GM18858 (cell line): ENCODE data around the gene CDC45.
"Not testable (repeated sequence)": the region's sequence is repeated elsewhere in the genome, so short reads cannot be mapped to it uniquely, and the experiment has no call there.

ENCODE experiments used
- ATAC-seq: cut with Tn5 transposase; IDR thresholded peaks from one replicate; pipeline ENCODE4 v1.9.1; 2021; ENCODE audit not compliant: unreplicated experiment

CDC45 gene, protein sequence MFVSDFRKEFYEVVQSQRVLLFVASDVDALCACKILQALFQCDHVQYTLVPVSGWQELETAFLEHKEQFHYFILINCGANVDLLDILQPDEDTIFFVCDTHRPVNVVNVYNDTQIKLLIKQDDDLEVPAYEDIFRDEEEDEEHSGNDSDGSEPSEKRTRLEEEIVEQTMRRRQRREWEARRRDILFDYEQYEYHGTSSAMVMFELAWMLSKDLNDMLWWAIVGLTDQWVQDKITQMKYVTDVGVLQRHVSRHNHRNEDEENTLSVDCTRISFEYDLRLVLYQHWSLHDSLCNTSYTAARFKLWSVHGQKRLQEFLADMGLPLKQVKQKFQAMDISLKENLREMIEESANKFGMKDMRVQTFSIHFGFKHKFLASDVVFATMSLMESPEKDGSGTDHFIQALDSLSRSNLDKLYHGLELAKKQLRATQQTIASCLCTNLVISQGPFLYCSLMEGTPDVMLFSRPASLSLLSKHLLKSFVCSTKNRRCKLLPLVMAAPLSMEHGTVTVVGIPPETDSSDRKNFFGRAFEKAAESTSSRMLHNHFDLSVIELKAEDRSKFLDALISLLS

DNA sequence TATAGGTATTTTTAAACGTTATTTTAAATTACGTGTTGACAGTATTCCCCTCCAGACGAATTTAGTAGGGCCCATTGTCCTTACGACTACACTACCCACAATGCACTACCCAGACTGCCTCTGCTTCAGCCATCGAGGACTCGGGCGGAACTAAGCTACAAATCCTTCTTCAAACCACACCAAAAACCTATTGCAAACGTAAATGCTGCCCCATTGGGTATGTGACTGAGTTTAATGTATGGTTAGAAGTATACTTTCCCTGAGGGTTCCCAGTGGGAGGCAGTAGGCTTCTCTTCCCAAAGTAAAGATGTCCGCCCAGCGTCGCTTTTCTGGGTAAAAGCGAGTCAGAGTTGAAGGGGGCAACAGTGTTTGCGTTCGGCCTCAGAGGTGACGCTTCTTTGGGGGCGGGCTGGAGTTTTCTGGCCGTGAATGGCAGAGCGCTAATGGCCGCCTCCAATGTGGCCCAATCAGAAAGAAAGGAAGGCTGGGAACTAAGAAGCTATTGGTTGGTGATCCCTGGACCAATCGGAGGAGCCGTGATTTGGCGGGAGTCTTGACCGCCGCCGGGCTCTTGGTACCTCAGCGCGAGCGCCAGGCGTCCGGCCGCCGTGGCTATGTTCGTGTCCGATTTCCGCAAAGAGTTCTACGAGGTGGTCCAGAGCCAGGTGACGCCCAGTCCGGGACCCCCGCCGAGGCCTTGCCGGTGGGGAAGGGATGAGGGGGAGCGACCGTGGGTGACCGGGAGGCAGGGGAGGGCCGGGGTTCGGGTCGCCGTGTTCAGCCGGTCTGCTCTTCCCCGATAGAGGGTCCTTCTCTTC, at the start of gene CDC45:
CDC45 (plus strand) TSS at position 566 of the 818 bp plus-strand sequence; CDS start at position 615, 49 bp downstream.
- peak; percentile 72 for ATAC-seq

DNA sequence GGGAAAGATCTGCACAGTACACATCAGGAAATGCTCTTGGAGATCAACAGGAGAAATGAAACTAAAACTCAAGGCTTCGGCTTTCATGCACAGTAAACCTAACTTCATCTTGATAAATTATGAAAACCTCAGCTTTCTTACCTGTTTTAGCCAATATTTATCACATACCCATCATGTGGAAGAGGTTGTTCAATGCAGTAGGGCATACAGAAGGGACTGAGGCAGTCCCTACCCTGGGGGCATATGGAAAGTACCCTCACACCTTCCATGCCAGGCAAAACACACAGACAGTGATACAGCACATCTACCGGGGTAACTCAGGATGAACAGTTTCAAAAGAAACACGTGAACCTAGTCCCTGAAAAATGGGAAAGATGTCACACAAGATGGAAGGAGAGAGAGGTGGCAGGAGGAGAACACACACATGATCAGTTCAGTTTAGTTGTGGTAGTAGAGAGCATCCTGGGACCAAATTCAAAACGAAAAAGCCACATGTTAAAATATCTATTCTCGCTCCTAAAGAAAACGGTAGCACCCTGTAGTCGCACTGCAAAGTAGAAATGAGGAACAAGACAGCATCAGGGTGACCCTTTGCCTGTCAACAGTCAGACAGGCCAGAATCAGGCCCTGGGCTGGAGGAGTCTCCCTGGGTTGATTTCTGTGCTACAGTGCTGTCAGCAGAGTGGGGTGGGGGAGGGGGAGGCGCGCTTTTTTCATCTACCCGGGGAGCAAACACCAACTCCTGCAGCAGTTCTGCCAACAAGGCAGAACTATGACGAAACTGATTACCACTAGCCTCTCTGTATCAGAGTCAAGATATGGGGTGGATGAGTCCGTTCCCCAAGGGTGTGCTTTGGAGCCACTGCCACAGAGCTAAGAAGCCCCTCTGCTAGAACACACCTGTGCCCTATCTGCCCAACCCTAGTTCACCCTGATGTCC, 49.5 kb upstream of the CDC45 start:
- ATAC-seq = no peak

DNA sequence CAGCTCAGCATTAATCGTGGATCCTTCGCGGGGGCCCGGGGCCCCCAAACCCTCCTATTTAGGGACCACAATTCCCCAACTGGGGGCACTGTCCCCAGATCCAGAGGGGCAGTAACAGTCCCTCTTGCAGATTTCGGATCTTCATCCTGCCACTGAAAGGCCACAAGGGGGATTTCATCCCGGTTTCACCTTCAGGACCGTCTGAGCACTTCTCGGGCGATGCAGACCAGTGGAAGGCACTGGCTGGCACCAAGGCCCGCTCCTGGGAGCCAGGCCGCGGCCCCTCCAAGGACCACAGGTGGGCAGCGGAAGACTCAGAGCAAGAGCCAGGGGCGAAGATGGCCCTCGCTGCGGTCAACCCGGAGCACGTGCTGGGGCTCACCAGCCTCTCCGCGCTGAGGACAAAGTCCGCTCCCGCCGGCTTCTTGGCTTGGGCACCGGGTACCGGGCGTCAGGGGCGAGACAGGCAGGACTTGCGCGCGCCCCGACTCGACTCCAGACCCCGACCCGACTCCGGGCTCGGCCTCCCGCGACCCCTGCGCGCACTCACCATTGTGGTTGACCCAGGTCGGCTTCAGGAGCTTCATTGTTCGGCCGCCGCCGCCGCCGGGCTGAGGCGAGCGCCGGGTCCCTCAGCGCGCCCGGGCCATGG, 48.7 kb upstream of the CDC45 start:
- ATAC-seq = no peak

DNA sequence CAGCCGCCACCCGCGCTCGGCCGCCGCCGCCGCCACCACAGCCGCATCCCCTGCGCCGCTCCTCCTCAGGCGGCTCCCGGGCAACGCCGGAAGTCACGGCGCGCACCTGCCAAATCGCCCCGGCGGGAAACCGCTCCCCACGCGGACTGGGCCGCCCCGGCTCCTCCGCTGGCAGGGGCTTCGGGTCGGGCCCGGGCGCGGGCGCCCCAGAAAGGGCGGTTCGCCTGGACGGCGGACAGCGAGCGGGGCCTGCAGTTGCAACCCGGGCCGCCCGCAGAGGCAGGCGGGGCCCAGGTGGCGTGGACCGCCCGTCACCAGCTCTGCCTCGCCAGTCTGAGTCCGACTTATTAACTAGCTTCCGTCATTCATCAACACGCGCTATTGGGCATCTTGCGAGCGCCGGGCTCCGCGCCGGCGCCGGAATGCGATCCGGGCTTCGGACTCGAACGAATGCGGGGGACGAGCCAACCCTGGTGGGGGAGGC, 48.0 kb upstream of the CDC45 start, which contains the start of gene HIRA:
HIRA (minus strand) TSS at position 85 of the 484 bp plus-strand sequence. CDS start 257 bp downstream, outside the sequence.
- ATAC-seq = peak; percentile 28

DNA sequence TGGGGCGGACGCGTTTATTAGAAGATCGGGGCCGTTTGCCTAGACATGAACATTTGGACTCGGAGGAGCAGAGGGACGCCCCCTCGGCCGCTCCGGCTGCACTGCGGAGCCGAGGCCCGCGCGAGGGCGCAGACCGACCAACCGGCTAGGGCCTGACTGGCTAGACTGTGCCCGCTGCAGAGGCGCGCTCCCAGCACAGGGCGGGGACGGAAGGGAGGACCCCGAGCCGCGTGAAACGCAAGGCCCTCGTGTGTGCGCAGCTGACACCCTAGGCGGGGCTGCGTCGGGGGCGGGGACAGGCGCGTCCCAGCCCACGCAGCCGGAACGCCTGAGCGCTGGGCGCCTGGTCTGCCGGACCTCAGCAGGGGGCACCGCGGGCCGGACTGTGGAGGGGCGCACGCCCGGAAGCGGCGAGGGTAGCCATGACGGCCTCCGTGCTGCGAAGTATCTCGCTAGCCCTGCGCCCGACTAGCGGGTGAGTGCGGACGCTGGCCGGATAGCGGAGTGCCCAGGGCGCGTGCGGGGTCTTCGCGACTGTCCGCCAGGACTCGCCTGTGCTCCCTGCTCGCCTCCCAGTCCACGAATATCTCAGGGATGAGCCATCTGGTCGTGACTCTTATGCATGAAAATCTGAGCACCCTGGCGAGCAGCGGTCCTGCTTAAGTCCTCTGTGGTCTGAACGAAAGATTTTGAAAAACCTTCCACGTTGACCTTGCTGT, 47.4 kb upstream of the CDC45 start, which contains the start of gene MRPL40:
MRPL40 (plus strand) TSS at position 413 of the 719 bp plus-strand sequence; CDS start at position 423, 10 bp downstream.
- ATAC-seq = peak; percentile 54

DNA sequence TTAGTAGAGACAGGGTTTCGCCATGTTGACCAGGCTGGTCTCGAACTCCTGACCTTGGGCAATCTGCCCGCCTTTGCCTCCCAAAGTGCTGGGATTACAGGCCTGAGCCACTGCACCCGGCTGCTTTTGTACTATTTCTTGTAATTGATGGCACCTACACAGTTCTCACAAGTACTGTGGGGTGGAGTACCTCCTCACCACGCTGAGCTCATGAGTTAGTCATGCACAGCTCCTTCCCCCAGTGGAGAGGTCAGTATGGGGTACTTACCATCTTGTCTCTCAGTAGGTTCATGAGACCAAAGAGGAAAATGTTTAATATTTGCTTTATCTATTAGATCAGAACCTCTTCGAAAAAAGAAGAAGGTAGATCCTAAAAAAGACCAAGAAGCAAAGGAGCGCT, 45.3 kb upstream of the CDC45 start:
- ATAC-seq = no peak

DNA sequence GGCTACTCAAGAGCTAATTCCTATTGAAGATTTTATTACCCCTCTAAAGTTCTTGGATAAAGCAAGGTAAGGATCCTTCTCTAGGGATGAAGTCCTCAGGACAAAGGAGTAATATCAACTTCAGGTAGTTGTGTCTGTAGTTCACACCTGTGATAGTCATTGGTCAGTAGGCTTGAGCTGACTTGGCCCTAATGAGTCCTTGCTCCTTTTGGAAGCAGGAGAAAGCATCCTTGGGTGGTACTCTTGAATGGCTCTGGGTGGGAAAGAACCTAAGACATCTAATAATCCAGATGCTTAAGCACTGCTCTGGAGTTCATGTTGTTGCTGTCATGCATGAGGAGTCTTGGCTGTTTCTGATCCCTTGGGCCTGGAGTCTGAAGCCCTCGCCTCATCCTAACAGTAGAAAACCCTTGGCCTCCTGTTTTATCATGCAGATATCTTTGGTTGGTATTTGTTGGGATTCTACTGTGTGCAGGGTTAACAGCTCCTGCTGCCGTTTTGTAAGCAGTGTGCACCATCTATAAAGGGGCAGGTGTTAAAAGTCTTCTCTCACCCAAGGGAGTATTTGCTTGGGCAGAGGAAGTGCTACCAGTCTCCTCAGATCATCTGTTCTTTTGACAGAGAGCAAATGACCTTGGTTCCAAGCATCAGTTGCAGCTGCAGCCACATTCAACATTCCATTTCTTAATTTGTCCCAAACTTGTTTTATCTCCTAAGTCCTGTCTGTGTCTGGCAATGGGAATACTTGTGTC, 44.7 kb upstream of the CDC45 start:
- ATAC-seq = no peak

DNA sequence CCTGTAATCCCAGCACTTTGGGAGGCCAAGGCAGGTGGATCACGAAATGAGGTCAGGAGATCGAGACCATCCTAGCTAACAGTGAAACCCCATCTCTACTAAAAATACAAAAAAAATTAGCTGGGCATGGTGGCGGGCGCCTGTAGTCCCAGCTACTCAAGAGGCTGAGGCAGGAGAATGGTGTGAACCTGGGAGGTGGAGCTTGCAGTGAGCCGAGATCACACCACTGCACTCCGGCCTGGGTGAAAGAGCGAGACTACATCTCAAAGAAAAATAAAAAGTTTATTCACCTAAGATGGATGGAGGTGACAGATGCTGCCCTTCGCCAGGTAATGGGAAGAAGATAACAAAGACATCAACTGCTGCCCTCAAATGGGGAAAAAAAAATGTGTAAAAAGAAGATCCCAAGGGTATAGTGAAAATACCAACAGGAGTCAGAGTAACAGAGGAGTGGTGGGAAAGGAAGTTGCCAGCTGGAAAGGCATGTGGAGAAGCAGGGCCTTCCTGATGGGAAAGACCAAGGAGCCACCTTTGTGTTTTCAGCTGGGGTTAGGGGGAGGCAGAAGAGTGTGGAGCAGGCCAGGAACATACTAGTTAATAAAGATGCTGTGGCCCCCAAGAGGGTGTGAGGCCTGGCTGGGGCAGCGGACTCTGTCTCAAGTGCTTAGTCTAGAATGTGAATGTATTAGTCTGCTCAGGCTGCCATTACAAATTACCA, 43.1 kb upstream of the CDC45 start:
- not testable (repeated sequence) for ATAC-seq

DNA sequence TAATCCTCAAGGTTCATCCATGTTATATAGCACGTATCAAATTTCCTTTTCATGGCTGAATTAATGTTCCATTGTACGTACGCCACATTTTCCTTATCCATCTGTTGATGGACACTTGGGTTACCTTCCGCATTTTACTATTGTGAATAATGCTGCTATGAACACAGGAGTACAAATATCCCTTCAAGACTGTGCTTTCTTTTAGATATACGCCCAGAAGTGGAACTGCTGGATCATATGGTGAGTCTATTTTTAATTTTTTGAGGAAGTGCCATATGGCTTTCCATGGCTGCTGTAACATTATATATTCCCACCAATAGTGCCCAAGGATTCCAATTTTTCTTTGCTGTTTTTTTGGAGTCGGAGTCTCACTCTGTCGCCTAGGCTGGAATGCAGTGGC, 41.4 kb upstream of the CDC45 start:
- no peak for ATAC-seq

DNA sequence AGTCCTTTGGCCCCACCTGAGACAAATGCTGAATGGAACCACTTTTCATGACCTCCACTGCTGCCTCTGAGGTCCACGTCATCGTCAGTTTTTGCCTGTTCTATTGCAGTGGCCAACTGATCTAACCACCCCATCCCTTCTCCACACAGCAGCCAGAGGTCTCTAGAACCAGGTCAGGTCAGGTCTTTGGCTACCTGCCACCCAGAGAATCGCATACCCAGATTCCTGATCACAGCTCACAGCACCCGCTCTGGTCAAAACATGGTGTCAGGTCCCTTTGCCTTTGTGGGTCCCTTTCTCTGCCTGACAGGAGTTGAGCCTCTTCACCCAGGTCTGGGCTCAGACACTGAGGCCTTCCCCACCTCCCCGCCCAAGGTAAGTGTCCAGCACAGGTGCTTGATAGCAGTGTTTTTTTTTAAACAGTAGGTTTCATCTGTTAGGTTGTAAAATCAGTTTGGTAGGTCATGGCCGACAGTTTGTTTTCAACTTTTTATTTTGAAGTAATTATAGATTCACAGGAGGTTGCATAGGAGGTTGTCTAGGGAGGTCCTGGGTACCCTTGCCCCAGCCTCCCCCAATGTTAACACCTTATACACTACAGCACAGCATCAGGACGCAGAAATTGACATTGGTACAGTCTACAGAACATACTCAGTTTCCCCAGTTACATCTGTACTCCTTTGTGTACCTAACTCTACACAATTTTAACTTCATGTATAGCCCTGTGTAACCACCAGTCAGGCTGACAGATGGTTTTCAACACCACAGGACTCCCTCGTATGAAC, 39.1 kb upstream of the CDC45 start:
- ATAC-seq = no peak

DNA sequence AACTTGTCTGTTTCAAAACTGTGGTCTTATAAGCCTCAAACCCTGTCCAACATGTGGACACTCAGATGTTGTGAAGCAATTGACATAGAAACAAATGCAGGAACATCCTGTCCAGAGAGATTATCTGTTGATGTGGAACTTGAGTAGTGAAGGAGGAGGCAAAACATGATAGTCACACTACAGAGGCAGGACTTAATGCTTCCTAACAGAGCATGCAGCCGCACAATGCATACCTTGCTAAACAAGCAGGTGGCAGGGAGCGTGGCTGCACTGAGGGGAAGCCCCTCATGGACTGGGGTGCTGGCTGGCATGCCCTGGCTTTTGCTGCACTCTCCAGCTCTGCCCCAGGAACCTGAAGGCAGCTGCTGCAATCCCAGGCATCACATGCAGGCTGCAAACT, 37.6 kb upstream of the CDC45 start:
- no peak for ATAC-seq

DNA sequence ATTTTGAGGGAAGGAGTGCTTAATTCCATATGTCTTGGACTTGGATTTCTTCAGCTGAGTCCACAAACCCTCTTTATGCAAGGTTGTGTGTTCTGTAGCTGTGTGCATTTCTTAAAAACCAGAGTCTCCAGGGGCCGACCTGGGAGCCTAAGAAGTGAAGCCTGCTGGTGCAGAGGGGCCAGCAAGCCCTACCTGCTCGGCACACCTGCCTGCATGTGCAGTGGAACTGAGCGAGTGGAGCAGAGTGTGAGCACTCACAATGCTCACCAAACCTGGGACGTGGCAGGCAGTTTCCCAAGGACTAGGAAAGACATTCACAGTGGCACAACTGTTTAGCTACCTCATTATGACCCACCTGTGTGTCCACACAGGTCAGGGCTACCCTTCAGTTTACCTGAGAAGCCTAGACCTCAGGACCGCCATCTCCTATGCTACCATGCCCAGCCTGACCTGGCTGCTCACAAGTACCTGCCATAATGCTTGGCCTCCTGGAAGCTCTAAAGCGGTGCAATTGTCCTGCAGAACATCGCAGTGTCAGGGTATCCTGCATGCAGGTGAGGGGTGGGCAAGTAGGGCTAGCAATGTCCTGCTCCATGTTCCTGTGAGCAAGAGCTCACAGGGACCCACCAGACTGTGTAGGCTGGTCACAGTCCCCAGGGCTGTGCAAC, 36.0 kb upstream of the CDC45 start:
- ATAC-seq = no peak

DNA sequence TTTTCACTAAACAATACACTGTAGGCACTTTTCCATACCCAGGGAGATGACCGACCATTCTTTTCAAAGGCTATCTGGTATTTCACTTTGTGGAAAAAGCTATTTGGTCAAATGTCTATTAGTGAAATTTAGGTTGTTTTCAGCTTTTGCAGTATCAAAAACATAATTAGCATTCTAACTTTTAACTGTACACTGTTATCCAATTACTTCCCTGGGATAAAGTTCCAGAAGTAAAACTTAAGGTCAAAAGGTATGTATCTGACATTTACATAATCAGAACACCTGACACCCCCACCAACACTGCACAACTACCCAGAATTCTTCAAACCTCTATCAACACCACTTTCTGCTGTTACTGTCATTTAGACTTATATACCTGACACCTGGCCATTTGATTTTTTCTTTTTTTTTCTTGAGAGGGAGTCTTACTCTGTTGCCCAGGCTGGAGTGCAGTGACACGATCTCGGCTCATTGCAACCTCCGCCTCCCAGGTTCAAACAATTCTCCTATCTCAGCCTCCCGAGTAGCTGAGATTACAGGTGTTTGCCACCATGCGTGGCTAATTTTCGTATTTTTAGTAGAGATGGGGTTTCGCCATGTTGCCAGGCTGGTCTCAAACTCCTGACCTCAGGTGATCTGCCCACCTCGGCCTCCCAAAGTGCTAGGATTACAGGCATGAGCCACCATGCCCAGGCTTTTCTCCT, 34.3 kb upstream of the CDC45 start:
- not testable (repeated sequence) for ATAC-seq

DNA sequence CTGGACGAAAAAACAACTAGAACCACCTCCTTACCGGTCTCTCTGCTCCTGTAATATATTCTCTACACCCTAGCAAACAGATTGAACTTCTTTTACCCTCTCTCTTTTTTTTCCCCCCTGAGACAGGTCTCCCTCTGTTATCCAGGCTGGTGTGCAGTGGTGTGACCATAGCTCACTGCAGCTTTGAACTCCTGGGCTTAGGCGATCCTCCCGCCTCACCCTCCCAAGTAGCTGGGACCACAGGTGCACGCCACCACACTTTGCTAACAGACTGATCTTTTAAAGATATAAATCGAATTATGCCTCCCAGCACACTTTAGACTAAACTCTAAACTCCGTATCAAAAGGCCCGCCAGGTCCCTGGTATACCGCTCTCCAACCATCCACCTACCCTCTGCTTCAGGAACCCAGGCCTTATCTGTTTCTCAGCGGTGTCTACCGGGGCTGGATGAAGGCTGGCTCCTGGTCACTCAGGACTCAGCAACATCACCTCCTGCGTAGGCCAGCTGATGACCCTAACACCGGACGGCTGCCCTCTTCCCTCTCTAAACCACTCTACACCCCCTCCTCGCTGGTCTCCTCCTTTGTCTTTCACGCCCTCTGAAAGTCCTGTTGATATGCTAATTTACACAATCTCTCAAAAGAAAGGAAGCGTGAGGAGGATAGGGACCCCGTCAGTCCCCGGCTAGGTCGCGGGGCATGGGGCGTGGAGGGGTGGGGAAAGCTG, 33.0 kb upstream of the CDC45 start:
- no peak for ATAC-seq
